Esophagus squamous epithelium (tissue), 4 donors: ENCODE measurements around the gene PTDSS2.

Source experiments
- CTCF ChIP-seq, 6 experiments: fragments of 450-650 bp in 4 of 6; fragments of 200-600 bp in 2 of 6; sonication (generic) in 2 of 6; IDR thresholded peaks; one replicate each; pipeline ENCODE4 v1.5.1; 2016 to 2019; ENCODE audit warnings: antibody characterized with exemption in 6 of 6, mild to moderate bottlenecking in 4 of 6, moderate library complexity in 4 of 6
- POLR2A ChIP-seq, 4 donors: fragments of 450-650 bp; IDR thresholded peaks; one replicate each; pipeline ENCODE4 v1.6.1; 2017; ENCODE audit warnings: antibody characterized with exemption in 4 of 4, mild to moderate bottlenecking in 4 of 4, moderate library complexity in 3 of 4

GRCh38 chr11:539971-540481 lies 89.9 kb downstream of the PTDSS2 start:
- TF ChIP-seq CTCF (IDR thresholded peaks at IDR 0.05), result no peak
- TF ChIP-seq POLR2A (IDR thresholded peaks at IDR 0.05), result no peak
